Testis (tissue), 2 donors: ENCODE measurements around the gene CTAG2.

Experiments used
- CTCF ChIP-seq, 3 experiments: fragments of 450-650 bp in 2 of 3; fragments of 200-600 bp in 1 of 3; sonication (generic) in 1 of 3; IDR thresholded peaks; one replicate each; pipeline ENCODE4 v1.5.1; 2016 to 2019; ENCODE audit warnings: antibody characterized with exemption in 3 of 3, mild to moderate bottlenecking in 2 of 3, moderate library complexity in 1 of 3
- POLR2A ChIP-seq: fragments of 450-650 bp; IDR thresholded peaks from one replicate; pipeline ENCODE4 v1.6.1; 2017; ENCODE audit warnings: antibody characterized with exemption, mild to moderate bottlenecking, moderate library complexity

- TF ChIP-seq CTCF (IDR thresholded peaks at IDR 0.05): no peak
- no peak for TF ChIP-seq POLR2A
These were observed 2.0 kb upstream of the CTAG2 start for GRCh38 chrX:154655346-154655745.
